GM12872 (cell line): ENCODE data around the gene NCAM1.

ENCODE experiments used
- CTCF ChIP-seq: IDR thresholded peaks from 3 replicates; pipeline ENCODE4 v1.5.1; 2011; ENCODE audit warnings: low read depth, mild to moderate bottlenecking, low read length, moderate library complexity; ENCODE audit not compliant: insufficient read depth

The NCAM1 gene

GRCh38 chr11:112962579-112963367, 1.6 kb downstream of the NCAM1 start:
- no peak for TF ChIP-seq CTCF

DNA sequence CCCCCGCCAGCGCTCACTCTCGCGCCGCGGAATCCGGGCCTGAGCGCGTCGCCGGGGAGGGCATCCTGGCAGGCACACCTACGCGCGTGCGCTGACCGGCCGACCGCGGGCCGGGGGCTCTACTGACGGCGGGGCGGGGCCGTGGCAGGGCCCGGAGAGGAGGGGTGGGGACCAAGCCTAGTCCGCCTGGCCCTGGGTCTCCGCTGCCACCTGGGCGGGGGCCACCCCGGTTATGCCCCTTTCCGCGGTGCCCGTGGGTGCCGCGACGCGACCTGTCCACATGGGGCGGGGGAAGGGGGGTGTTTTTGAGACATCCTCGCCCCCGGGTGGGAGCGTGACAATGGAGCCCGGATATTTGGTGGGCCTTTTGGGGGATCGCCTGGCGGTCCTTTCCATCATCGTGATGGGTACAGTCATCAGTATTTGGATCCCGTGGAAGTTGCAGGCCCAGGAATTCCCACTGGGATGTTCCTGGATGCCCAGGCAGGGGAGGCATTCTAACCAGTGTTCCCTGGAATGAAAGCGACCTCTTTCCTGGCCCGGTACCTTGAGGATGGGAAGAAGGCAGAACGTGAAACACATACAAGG, 2.2 kb downstream of the NCAM1 start:
- TF ChIP-seq CTCF = no peak

DNA sequence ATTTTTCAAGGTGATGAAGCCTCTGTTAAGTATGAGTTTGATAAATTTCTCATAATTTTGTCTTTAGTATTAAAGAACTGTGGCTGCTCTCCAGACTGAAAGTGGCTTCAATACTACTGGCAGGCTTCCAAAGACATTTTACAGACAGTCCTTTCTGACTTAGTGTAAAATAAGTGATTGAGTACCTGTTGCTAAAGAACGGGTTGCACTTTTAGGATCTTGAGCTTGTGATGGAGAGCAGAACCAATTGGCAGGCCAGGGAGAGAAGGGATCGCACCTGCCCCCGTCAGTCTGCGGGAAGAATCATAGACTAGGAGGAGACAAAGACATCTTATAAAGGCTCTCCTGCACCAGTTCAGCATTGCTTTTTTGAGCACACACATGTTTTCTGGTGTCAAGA, 4.4 kb downstream of the NCAM1 start:
- TF ChIP-seq CTCF = no peak

DNA sequence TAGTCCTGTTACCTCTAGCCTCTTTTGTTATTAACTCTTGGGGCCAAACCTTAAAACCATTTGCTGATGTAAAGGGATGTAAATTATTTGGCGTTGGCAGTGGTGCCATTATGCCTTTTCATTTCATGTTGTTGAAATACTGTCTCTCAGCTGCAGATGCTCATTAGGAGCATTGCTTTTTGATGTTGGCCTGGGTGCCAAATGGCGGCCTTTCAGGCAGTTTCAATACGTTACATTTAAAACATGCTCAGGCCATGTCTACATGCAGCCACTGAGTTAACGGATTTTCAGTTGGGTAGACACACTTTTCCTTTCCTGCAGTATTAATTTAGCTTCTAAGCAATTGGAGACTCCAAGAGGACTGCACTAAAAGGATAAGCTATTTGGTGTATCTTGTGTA, 5.3 kb downstream of the NCAM1 start:
- no peak for TF ChIP-seq CTCF

- TF ChIP-seq CTCF = no peak
These were observed 5.9 kb downstream of the NCAM1 start for GRCh38 chr11:112967082-112967481.

- TF ChIP-seq CTCF = no peak
These were observed 7.9 kb downstream of the NCAM1 start for GRCh38 chr11:112968941-112969713.

- TF ChIP-seq CTCF = no peak
These were observed 10.0 kb downstream of the NCAM1 start for GRCh38 chr11:112971195-112971594.
